Stimulated activated naive CD8-positive, alpha-beta T cell treated with anti-CD3 and anti-CD28 coated beads, Interleukin-15, amount 100 ng/mL, for 72 hours (primary cell): Measurements from ENCODE around the gene MGAT4C.
"Not testable (repeated sequence)": the region's sequence is repeated elsewhere in the genome, so short reads cannot be mapped to it uniquely, and the experiment has no call there.

Experiments used
- ATAC-seq: fragments of 150-1000 bp; cut with Tn5 transposase; 2 replicates; pipeline ENCODE4 v1.10.0; 2021; ENCODE audit warnings: mild to moderate bottlenecking, moderate library complexity
- DNase-seq, 2 donors: peaks; one replicate each; pipeline ENCODE4 v3.0.0; 2021 to 2022
- H3K27ac Mint-ChIP-seq, 2 donors: one replicate each; pipeline ENCODE4 v1.8.0; 2022; ENCODE audit warnings: mild to moderate bottlenecking in 2 of 2, mixed read lengths in 2 of 2, moderate library complexity in 2 of 2
- H3K27me3 Mint-ChIP-seq: one replicate; pipeline ENCODE4 v1.8.0; 2022; ENCODE audit warnings: mixed read lengths
- H3K4me1 Mint-ChIP-seq: one replicate; pipeline ENCODE4 v1.8.0; 2022; ENCODE audit warnings: mild to moderate bottlenecking, mixed read lengths
- H3K4me3 Mint-ChIP-seq, 2 donors: one replicate each; pipeline ENCODE4 v1.8.0; 2022; ENCODE audit warnings: mild to moderate bottlenecking in 2 of 2, mixed read lengths in 2 of 2, moderate library complexity in 1 of 2
- H3K9me3 Mint-ChIP-seq, 2 donors: one replicate each; pipeline ENCODE4 v1.8.0; 2022; ENCODE audit warnings: mixed read lengths in 2 of 2

MGAT4C gene

DNA sequence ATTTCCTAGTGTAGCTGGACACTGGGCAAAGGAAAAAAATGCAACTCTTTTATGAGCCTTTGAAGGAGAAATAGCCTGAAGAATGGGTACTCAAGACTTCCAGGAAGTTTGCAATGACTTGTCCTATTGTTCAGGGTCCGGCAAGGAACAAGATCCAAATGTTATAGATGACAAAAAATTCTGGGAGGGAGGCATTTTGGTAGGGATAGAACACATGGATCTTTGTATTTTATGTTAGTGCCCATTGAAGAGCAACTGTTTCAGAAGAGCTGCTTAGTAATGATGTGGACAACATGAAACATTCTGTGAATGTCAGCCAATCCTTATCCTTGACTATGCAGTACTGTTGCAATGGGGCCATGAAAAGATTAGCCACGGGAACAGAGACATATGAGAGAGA, 138.0 kb downstream of the MGAT4C start:
- DNase-seq (no peak), ATAC-seq (no peak)
- Mint-ChIP-seq H3K4me3 (no peak overlapping the region), H3K9me3 (peaks cover 0 to 16% of the 10 kb centered on the region in 2 donors), H3K27ac (no peak overlapping the region), H3K4me1 (no peaks in the 10 kb centered on the region), H3K27me3 (no peaks in the 10 kb centered on the region)

DNA sequence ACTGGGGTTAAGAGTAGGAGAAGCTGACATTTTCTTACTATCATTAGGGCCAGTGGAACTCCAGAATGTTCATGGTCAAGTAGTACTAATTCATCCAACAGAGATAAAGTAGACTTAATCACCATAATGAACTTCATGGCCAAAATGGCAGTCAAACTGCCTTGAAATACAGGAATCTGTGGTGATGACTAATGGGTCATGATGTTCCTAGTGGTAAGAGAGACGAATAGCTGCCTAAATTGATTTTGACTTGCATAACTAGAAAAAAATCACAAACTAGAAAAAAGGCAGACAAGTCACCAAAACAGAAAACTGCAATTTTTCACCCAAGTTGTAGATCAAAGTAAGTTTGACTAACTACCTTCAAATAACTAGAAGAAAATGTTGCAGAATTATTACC, 138.5 kb downstream of the MGAT4C start:
- ATAC-seq = no peak
- H3K9me3 Mint-ChIP-seq = peaks cover 0 to 17% of the 10 kb centered on the region in 2 donors
- no peak overlapping the region for H3K4me3 Mint-ChIP-seq
- DNase-seq = no peak
- no peaks in the 10 kb centered on the region for H3K27me3 Mint-ChIP-seq
- no peaks in the 10 kb centered on the region for H3K4me1 Mint-ChIP-seq
- no peak overlapping the region for H3K27ac Mint-ChIP-seq

DNA sequence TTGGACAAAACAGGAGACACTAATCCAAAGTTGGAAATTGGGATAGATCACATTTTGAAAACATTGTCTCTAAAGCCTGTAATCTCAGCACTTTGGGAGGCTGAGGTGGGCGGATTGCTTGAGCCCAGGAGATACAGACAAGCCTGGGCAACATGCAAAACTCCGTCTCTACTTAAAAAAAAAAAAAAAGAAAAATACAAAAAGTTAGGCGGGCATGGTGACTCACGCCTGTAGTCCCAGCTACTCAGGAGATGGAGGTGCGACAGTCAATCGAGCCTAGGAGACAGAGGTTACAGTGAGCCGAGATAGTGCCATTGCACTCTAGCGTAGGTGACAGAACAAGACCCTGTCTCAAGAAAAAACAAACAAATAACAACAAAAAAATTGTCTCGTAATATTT, 152.1 kb downstream of the MGAT4C start:
- DNase-seq (no peak), ATAC-seq (no peak)
- no peaks in the 10 kb centered on the region for H3K27me3 Mint-ChIP-seq
- H3K9me3 Mint-ChIP-seq = no peaks in the 10 kb centered on the region
- no peak overlapping the region for H3K4me3 Mint-ChIP-seq
- H3K4me1 Mint-ChIP-seq = no peaks in the 10 kb centered on the region
- no peak overlapping the region for H3K27ac Mint-ChIP-seq

DNA sequence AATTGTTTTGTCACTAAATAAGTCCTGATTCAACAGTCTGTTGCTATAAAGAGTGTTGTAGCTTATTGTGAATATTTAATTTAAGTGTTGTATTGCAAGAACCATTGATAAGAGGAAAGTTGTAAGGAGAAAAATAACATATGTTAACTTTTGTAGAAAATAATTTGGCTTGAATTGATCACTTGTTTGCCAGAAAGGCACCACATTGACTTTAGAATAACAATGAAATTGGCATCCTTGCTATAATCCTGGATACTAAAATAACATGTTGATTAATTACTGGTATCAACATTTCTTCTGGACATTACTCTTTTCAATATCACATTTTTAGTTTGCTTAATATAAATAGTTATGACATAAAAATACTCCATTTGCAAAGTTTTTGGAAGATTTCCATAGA, 159.0 kb downstream of the MGAT4C start:
- no peaks in the 10 kb centered on the region for H3K4me1 Mint-ChIP-seq
- no peak overlapping the region for H3K27ac Mint-ChIP-seq
- no peak for ATAC-seq
- DNase-seq = no peak
- H3K27me3 Mint-ChIP-seq = no peaks in the 10 kb centered on the region
- no peak overlapping the region for H3K4me3 Mint-ChIP-seq
- H3K9me3 Mint-ChIP-seq = no peaks in the 10 kb centered on the region

DNA sequence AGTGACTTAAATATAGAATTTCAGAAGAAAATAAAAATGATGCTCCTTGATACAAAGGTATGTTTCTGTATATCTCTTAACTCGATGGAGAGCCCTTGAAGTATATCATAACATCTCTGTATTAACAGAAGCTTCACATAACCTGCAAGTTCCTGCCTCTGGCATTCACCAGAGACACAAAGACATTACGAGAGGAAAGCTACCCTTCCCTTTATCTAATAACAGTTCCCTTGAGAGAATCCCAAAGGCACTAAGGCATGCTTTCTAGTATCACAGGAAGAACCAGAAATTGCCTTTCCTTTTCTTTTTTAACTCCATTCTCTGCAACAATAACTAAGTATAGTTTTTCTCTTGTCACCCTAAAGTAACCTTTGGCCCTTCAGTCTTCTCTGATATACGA, 164.5 kb downstream of the MGAT4C start:
- H3K4me3 Mint-ChIP-seq = no peak overlapping the region
- no peak overlapping the region for H3K27ac Mint-ChIP-seq
- no peaks in the 10 kb centered on the region for H3K4me1 Mint-ChIP-seq
- DNase-seq (no peak), ATAC-seq (no peak)
- no peaks in the 10 kb centered on the region for H3K9me3 Mint-ChIP-seq
- H3K27me3 Mint-ChIP-seq = no peaks in the 10 kb centered on the region

DNA sequence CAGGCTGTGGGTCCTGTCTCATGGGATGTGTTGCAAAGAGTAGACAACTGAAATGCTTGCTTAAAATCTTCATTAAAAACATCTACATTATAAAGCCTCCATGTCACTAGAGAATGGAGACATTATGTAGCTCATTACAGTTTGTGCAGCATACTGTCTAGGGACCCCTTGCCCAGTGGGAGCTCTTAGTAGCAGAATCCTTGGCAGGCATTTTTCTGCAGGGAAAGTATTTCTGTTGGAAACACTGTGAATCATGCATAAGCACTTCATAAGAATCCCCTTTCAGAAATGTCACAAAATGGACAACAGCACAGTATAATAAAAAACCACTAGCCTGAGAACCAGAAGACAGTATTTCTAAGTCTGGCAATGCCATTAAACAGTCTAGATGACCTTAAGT, 174.3 kb downstream of the MGAT4C start:
- ATAC-seq (no peak), DNase-seq (no peak)
- H3K27me3 Mint-ChIP-seq = no peaks in the 10 kb centered on the region
- H3K4me3 Mint-ChIP-seq = no peak overlapping the region
- no peaks in the 10 kb centered on the region for H3K4me1 Mint-ChIP-seq
- H3K27ac Mint-ChIP-seq = no peak overlapping the region
- peaks cover 0 to 6% of the 10 kb centered on the region in 2 donors for H3K9me3 Mint-ChIP-seq

DNA sequence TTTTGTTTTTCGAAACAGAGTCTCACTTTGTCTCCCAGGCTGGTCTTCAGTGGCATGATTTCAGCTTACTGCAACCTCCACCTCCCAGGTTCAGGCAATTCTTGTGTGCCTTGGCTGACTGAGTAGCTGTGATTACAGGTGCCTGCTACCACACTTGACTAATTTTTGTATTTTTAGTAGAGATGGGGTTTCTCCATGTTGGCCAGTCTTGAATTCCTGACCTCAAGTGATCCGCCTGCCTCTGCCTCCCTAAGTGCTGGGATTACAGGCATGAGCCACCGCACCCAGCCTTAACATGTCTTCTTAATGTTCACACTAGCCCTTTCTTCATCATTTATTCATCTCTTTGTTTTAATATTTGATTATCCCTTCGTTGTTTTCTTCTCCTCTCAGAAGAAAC, 197.1 kb downstream of the MGAT4C start:
- H3K27me3 Mint-ChIP-seq, H3K27ac Mint-ChIP-seq, DNase-seq, ATAC-seq, H3K4me1 Mint-ChIP-seq, H3K4me3 Mint-ChIP-seq: not testable (repeated sequence)
- H3K9me3 Mint-ChIP-seq = peaks cover 0 to 14% of the 10 kb centered on the region in 2 donors

DNA sequence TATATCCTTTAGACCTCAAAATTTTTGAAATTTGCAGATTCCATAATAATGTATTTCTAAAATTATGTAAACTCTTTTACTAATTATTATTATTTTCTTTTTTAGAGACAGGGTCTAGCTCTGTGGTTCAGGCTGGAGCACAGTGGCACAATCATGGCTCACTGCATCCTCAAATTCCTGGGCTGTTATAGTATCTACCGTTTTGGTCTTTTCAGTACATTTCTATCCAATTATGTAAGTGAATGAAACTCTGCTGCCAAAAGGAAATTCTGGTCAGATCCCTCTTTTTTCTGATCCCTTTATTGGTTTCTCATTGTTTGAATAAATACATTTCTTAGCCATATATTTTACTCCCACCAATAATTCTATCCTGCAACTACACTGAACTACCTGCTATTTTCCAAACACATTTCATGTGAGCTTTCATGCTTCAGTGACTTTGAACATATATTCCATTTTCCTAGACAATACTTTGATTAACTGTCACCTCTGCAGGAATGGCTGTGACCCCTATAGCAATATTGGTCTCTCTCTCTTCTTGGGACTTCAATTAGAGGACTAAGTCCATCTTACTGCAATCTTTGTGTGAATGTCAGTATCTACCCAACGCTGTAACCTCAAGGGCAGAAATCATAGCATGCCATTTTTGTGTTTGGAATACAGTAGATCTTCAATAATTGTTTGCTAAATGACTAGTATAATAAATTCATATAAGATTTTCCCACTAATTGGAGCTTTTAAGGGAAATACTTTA, 198.9 kb downstream of the MGAT4C start:
- Mint-ChIP-seq H3K4me1 (no peaks in the 10 kb centered on the region), H3K27ac (no peak overlapping the region), H3K27me3 (no peaks in the 10 kb centered on the region), H3K9me3 (peaks cover 0 to 12% of the 10 kb centered on the region in 2 donors), H3K4me3 (no peak overlapping the region)
- no peak for ATAC-seq
- DNase-seq = no peak

DNA sequence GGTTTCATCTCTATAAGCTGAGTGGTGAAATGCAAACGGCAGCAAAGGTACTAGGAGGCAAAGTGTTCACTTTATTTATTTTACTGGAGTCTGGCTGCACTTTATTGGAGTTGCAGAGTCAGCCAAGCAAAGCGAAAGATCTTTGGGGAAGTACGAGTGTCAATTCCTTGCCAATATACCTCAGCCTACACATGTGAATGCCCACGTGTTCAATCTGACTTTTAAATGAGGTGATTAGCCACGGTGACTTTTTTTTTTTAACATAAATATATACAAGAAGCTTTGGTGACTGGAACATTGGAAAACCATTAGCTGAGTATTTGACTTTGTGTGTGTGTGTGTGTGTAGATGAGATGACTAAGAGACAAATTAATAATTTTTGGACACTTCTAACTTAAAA, 203.3 kb downstream of the MGAT4C start:
- no peak overlapping the region for H3K27ac Mint-ChIP-seq
- H3K4me1 Mint-ChIP-seq = no peaks in the 10 kb centered on the region
- H3K4me3 Mint-ChIP-seq = no peak overlapping the region
- H3K9me3 Mint-ChIP-seq = peaks cover 4 to 5% of the 10 kb centered on the region in 2 donors
- ATAC-seq (no peak), DNase-seq (no peak)
- no peaks in the 10 kb centered on the region for H3K27me3 Mint-ChIP-seq

DNA sequence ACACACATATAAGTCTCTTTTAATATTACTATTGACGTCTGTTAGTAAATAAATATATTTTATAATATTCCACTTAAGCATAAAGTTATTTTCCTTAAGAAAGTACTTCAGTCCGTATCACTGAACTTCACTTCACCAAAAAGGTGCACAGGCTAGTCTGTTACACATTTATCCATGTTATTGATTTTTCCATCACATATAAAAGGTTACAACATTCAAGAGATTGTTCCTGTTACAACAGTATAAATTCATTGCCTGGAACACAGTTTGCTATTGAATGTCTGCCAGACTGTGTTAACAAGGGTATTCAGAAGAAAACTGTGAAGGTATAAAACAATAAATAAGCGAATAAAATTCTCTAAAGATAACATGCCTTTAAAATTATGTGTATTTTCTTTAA, 206.2 kb downstream of the MGAT4C start:
- no peak overlapping the region for H3K27ac Mint-ChIP-seq
- peaks cover 5 to 7% of the 10 kb centered on the region in 2 donors for H3K9me3 Mint-ChIP-seq
- ATAC-seq = no peak
- no peak overlapping the region for H3K4me3 Mint-ChIP-seq
- no peak for DNase-seq
- H3K4me1 Mint-ChIP-seq = no peaks in the 10 kb centered on the region
- H3K27me3 Mint-ChIP-seq = no peaks in the 10 kb centered on the region

DNA sequence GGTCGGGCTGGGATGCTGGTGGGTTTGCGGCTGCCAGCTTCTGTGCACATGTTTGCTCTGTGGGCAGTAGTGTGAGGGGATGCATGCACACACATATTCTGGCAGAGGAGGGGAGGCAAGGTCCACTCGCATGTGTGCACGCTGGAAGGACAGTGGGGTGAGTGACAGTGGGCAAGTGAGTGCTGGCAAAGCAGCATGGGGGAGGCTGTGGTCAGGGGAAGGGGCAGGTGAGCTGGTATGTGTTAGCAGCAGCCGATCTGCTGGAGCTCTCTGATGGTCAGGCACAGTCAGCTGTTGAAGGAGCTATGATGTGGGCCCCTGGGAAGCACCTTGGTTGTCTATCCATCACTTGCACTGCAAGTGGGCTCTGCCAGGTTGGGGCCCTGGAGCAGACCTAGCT, 211.8 kb downstream of the MGAT4C start:
- DNase-seq = no peak
- H3K27me3 Mint-ChIP-seq = no peaks in the 10 kb centered on the region
- ATAC-seq = no peak
- no peaks in the 10 kb centered on the region for H3K4me1 Mint-ChIP-seq
- peaks cover 22 to 37% of the 10 kb centered on the region in 2 donors for H3K9me3 Mint-ChIP-seq
- no peak overlapping the region for H3K4me3 Mint-ChIP-seq
- H3K27ac Mint-ChIP-seq = no peak overlapping the region

DNA sequence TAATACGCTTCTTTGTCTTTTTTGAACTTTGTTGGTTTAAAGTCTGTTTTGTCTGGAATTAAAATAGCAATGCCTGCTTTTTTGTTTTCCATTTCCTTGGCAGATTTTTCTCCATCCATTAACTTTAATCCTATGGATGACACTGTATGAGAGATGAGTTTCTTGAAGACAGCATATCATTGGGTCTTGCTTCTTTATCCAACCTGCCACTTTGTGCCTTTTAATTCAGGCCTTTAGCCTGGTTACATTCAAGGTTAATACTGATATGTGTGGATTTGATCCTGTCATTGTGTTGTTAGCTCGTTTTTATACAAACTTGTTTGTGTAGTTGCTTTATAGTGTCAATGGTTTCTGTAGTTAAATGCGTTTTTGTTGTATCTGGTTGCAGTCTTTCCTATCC, 214.1 kb downstream of the MGAT4C start:
- Mint-ChIP-seq H3K27ac (no peak overlapping the region), H3K4me3 (no peak overlapping the region), H3K4me1 (no peaks in the 10 kb centered on the region), H3K9me3 (peaks cover 33 to 48% of the 10 kb centered on the region in 2 donors), H3K27me3 (no peaks in the 10 kb centered on the region)
- DNase-seq (no peak), ATAC-seq (no peak)

DNA sequence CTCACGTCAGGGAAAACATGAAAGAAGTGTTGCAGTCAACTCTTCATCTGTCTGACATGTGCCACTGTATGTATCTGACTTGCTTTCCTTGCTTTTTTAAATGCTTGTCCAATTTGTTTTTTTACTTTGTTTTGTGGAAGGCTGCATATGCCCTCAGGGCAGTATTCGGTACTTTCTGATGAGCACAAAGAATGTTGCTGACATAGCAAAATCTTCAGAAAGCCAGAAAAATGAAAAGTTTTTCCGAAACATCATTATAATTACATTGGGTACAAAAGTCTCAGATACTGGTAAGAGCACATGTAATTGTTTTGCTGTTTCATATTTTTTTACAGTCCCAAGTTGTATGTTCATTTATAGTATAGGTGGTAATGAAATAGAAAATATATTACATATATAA, 237.8 kb downstream of the MGAT4C start:
- Mint-ChIP-seq H3K27ac (no peak overlapping the region), H3K4me3 (no peak overlapping the region), H3K9me3 (no peaks in the 10 kb centered on the region), H3K27me3 (no peaks in the 10 kb centered on the region), H3K4me1 (no peaks in the 10 kb centered on the region)
- DNase-seq (no peak), ATAC-seq (no peak)

DNA sequence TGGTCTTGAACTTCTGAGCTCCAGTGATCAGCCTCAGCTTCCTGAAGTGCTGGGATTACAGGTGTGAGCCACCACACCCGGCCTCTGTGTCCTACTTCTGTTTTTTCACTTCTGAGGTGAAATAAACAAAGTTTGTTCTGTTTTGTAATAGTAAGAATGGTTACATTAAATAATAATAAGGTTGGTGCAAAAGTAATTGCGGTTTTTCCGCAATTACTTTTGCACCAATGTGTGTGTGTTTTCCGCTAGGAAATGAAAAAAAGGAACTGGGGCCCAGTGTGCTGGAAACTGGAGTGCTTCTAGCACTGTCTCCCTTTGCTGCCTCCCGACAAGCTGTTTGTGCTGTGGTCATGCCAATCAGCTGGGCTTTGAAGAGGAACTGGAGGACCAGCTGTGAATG, 241.2 kb downstream of the MGAT4C start:
- H3K9me3 Mint-ChIP-seq = peaks cover 0 to under 1% of the 10 kb centered on the region in 2 donors
- ATAC-seq (no peak), DNase-seq (no peak)
- no peaks in the 10 kb centered on the region for H3K27me3 Mint-ChIP-seq
- H3K27ac Mint-ChIP-seq = no peak overlapping the region
- H3K4me3 Mint-ChIP-seq = no peak overlapping the region
- no peaks in the 10 kb centered on the region for H3K4me1 Mint-ChIP-seq

DNA sequence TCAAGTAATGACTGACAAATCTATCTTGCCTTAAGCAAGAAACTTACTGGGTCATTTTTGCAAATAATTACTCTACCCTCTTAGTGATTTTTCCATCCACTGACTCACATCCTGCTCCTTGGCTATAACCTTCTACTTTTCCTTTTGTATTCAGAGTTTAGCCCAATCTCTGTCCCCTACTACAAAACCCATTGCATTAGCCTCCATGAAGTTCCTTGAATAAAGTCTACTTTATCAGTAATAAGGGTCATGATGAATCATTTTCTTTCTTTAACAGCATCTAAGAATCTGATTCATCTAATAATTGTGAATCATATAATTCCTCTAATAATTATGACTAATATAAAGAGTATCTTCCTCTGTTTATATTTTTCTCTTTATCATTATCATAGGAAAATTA, 249.5 kb downstream of the MGAT4C start:
- H3K9me3 Mint-ChIP-seq = peaks cover 5 to 19% of the 10 kb centered on the region in 2 donors
- no peak for ATAC-seq
- no peaks in the 10 kb centered on the region for H3K4me1 Mint-ChIP-seq
- H3K27me3 Mint-ChIP-seq = no peaks in the 10 kb centered on the region
- no peak for DNase-seq
- H3K27ac Mint-ChIP-seq = no peak overlapping the region
- no peak overlapping the region for H3K4me3 Mint-ChIP-seq

DNA sequence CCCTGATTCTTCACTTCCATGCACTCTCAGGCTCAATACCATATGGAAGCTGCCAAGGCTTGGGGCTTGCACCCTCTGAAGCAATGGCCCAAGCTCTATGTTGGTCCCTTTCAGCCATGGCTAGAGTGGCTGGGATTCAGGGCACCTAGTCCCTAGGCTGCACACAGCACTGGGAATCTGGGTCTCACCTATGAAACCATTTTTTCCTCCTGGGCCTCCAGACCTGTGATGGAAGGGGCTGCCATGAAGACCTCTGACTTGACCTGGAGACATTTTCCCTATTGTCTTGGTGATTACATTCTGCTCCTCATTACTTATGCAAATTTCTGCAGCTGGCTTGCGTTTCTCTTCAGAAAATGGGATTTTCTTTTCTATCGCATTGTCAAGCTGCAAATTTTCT, 258.1 kb downstream of the MGAT4C start:
- no peaks in the 10 kb centered on the region for H3K27me3 Mint-ChIP-seq
- peaks cover 48 to 59% of the 10 kb centered on the region in 2 donors for H3K9me3 Mint-ChIP-seq
- ATAC-seq (no peak), DNase-seq (no peak)
- no peak overlapping the region for H3K27ac Mint-ChIP-seq
- H3K4me1 Mint-ChIP-seq = no peaks in the 10 kb centered on the region
- H3K4me3 Mint-ChIP-seq = no peak overlapping the region

DNA sequence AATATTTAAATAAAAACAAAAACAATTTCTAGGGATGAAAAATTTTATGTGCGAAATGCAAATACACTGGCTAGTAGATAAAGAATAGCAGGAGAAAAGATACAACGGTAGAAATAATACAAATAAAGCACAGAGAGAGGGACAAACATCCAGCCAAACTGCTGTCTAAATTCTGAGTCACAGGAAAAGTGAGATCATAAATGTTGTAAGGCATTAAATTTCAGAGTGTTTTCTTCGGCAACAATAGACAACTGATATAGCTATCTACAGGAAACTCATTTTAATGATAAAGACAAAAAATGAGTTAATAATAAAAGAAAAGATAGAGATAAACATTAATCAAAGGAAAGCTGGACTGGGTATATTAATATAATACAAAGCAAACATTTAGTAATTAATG, 259.9 kb downstream of the MGAT4C start:
- no peaks in the 10 kb centered on the region for H3K4me1 Mint-ChIP-seq
- no peaks in the 10 kb centered on the region for H3K27me3 Mint-ChIP-seq
- no peak for DNase-seq
- no peak overlapping the region for H3K4me3 Mint-ChIP-seq
- no peak for ATAC-seq
- peaks cover 44 to 69% of the 10 kb centered on the region in 2 donors for H3K9me3 Mint-ChIP-seq
- no peak overlapping the region for H3K27ac Mint-ChIP-seq
